SU-DHL-6 (cell line): ENCODE data around the gene NQO2.

Experiments
- EZH2phosphoT487 ChIP-seq: fragments of 200-600 bp; sonication (generic), shearing (Covaris generic); conservative IDR thresholded peaks from 2 replicates; pipeline ENCODE4 v1.6.1; 2018; ENCODE audit warnings: mild to moderate bottlenecking, antibody characterized with exemption, low read length, moderate library complexity, mixed read lengths
- TF ChIP-seq, protein P1 (sequence below): fragments of 200-600 bp; sonication (generic); IDR thresholded peaks from one replicate; pipeline ENCODE4 v1.5.1; 2017; ENCODE audit warnings: antibody characterized with exemption, mild to moderate bottlenecking, low read length, moderate library complexity; ENCODE audit not compliant: insufficient read depth, poor library complexity, severe bottlenecking

- TF ChIP-seq, protein P1, sequence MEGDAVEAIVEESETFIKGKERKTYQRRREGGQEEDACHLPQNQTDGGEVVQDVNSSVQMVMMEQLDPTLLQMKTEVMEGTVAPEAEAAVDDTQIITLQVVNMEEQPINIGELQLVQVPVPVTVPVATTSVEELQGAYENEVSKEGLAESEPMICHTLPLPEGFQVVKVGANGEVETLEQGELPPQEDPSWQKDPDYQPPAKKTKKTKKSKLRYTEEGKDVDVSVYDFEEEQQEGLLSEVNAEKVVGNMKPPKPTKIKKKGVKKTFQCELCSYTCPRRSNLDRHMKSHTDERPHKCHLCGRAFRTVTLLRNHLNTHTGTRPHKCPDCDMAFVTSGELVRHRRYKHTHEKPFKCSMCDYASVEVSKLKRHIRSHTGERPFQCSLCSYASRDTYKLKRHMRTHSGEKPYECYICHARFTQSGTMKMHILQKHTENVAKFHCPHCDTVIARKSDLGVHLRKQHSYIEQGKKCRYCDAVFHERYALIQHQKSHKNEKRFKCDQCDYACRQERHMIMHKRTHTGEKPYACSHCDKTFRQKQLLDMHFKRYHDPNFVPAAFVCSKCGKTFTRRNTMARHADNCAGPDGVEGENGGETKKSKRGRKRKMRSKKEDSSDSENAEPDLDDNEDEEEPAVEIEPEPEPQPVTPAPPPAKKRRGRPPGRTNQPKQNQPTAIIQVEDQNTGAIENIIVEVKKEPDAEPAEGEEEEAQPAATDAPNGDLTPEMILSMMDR: no peak
- TF ChIP-seq EZH2phosphoT487: no peak
These were observed 24.2 kb downstream of the NQO2 start for GRCh38 chr6:3023663-3024483.
